Activated T-helper 2 cell treated with anti-CD3 and anti-CD28 coated beads, Interferon-gamma antibody, Interleukin-2, Interleukin-4, amounts not matched to agents 10 μg/mL and 5 μg/mL and 100 μg/mL, durations not matched to agents 14 hours and 24 hours and 36 hours (primary cell): ENCODE results near the gene ARL8A. TPM values are rescaled to one million over a fixed set of nuclear protein-coding genes. Genes with fewer than 3 reads are reported as not detected.
"Not testable (repeated sequence)": the region's sequence is repeated elsewhere in the genome, so short reads cannot be mapped to it uniquely, and the experiment has no call there.

Source experiments
- DNase-seq: peaks from one replicate; pipeline ENCODE4 v3.0.0; 2021; ENCODE audit warnings: low spot score
- H3K27ac Mint-ChIP-seq: one replicate; pipeline ENCODE4 v1.8.0; 2021; ENCODE audit warnings: mixed read lengths
- H3K27me3 Mint-ChIP-seq: one replicate; pipeline ENCODE4 v1.8.0; 2021; ENCODE audit warnings: low read depth, mixed read lengths
- H3K36me3 Mint-ChIP-seq: one replicate; pipeline ENCODE4 v1.8.0; 2021; ENCODE audit warnings: low read depth, mixed read lengths
- H3K4me1 Mint-ChIP-seq: one replicate; pipeline ENCODE4 v1.8.0; 2021; ENCODE audit warnings: low read depth, mixed read lengths
- H3K4me3 Mint-ChIP-seq: one replicate; pipeline ENCODE4 v1.8.0; 2021; ENCODE audit warnings: low read depth, mild to moderate bottlenecking, moderate library complexity, mixed read lengths
- H3K9me3 Mint-ChIP-seq: one replicate; pipeline ENCODE4 v1.8.0; 2021; ENCODE audit warnings: mixed read lengths
- intact Hi-C: fragments of 100-400 bp; cut with micrococcal nuclease; formaldehyde crosslinking; loops from one replicate; pipeline ENCODE4 v1.15.1; 2023
- total RNA-seq: library from RNA; stranded (reverse); gene quantifications from 2 replicates; pipeline ENCODE4 v1.2.3, GENCODE V29; 2022

Gene ARL8A
- total RNA-seq, 1 donor from 2014 or later: 64.7 TPM

- no peaks in the 10 kb centered on the region for H3K36me3 Mint-ChIP-seq
- intact Hi-C loops: no loop called here
- DNase-seq: peak; percentile 53
- no peaks in the 10 kb centered on the region for H3K9me3 Mint-ChIP-seq
- H3K27ac Mint-ChIP-seq: no peak overlapping the region
- peaks cover 12% of the 10 kb centered on the region for H3K4me1 Mint-ChIP-seq
- no peaks in the 10 kb centered on the region for H3K27me3 Mint-ChIP-seq
- no peak overlapping the region for H3K4me3 Mint-ChIP-seq
Observed at GRCh38 chr1:202184750-202185460, 40.4 kb upstream of the ARL8A start.

- no peaks in the 10 kb centered on the region for H3K27me3 Mint-ChIP-seq
- no peaks in the 10 kb centered on the region for H3K9me3 Mint-ChIP-seq
- no peak overlapping the region for H3K4me3 Mint-ChIP-seq
- intact Hi-C loops: no loop called here
- H3K36me3 Mint-ChIP-seq: no peaks in the 10 kb centered on the region
- no peak overlapping the region for H3K27ac Mint-ChIP-seq
- no peak for DNase-seq
- H3K4me1 Mint-ChIP-seq: peaks cover 15% of the 10 kb centered on the region
Observed at GRCh38 chr1:202182040-202182877, 37.7 kb upstream of the ARL8A start.

DNA sequence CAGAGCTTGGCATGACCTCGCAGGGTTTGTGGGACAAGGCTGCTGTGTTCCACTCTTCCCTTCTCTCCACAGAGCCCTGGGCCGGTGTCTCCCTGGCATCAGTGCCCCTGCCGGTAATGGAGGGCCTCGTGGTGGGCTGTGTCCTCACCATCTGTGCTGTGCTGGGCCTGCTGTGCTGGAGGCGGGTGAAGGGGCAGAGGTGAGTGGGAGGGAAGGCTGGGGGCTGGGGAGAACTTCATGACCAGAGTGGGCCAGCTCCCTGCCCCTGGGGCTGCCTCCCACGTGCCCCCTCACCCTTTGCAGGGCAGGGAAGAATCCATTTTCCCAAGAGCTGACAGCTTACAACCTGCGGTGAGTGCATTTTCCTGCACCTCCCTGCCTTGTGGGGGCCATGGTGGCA is 37.0 kb upstream of the ARL8A start:
- no peaks in the 10 kb centered on the region for H3K27me3 Mint-ChIP-seq
- DNase-seq: no peak
- no peaks in the 10 kb centered on the region for H3K9me3 Mint-ChIP-seq
- peaks cover 15% of the 10 kb centered on the region for H3K4me1 Mint-ChIP-seq
- H3K4me3 Mint-ChIP-seq: no peak overlapping the region
- intact Hi-C loops: no loop called here
- no peaks in the 10 kb centered on the region for H3K36me3 Mint-ChIP-seq
- H3K27ac Mint-ChIP-seq: no peak overlapping the region

GRCh38 chr1:202180751-202181139 is 36.2 kb upstream of the ARL8A start:
- H3K36me3 Mint-ChIP-seq, H3K27ac Mint-ChIP-seq, H3K4me3 Mint-ChIP-seq, DNase-seq, intact Hi-C loops, H3K9me3 Mint-ChIP-seq, H3K27me3 Mint-ChIP-seq: not testable (repeated sequence)
- peaks cover 15% of the 10 kb centered on the region for H3K4me1 Mint-ChIP-seq

DNA sequence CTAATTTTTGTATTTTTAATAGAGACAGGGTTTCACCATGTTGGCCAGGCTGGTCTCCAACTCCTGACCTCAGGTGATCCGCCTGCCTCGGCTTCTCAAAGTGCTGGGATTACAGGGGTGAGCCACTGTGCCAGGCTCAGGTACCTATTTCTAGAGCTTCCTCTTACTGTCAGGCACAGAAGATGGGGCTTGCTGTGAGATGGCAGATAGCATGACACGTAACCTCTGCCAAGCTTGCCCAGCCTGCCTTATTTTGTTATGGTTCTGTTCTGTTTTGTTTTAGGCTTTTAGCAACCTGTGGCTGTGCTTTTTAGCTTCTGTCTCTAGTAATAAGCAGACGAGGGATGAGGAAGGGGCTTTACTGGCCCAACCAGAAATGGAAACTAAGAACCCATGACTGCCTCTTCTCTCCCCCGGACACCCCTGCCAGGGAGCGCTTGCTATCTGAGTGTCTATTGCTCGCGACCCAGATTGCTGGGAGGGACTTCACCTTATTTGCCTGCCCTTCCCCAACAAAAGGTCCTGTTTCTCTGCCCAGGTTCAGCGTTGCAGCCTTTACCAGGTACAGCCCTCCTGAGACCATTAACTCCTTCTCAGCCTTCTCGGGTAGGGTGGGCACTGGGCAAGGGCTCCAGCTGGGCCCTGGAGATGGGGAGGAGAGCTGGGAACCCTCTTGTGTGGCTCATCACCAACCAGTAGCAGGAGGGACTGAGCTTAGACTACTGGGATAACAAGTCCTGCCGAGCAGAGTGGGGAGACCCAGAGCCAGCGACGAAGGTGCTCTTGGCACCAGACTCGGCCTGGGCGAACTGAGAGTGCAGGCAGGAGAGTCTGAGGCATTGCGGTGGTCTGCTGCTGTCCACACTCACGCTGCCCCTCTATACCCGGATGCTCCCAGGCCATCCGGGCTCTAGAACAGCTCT is 35.6 kb upstream of the ARL8A start:
- Mint-ChIP-seq H3K4me1 (peaks cover 15% of the 10 kb centered on the region), H3K4me3 (no peak overlapping the region), H3K9me3 (no peaks in the 10 kb centered on the region), H3K27ac (no peak overlapping the region), H3K36me3 (no peaks in the 10 kb centered on the region), H3K27me3 (no peaks in the 10 kb centered on the region)
- DNase-seq: no peak
- intact Hi-C loops: no loop called here

GRCh38 chr1:202176949-202177927 is 32.7 kb upstream of the ARL8A start:
- no peaks in the 10 kb centered on the region for H3K9me3 Mint-ChIP-seq
- no peak for DNase-seq
- intact Hi-C loops: no loop called here
- no peaks in the 10 kb centered on the region for H3K27me3 Mint-ChIP-seq
- H3K36me3 Mint-ChIP-seq: no peaks in the 10 kb centered on the region
- H3K27ac Mint-ChIP-seq: no peak overlapping the region
- peaks cover 3% of the 10 kb centered on the region for H3K4me1 Mint-ChIP-seq
- no peak overlapping the region for H3K4me3 Mint-ChIP-seq

DNA sequence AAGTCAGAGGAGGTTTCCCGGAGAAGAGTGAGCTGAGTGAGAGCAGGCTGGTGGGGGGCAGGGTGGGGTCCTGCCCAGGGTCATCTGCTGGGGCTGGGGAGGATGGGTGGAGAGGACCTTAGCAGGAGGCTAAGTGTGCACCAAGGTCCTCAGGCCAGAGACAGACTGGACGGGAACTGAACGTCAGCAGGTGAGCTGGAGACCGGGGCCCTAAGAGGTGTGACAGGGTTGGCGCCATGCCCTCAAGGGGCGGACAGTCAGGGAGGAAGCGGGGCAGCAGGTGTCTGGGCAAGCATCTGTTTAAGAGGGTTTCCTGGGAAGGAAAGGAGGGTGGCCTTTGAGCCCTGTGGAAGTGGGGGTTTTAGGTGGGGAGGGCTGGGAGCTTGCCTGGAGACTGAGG is 29.5 kb upstream of the ARL8A start:
- H3K36me3 Mint-ChIP-seq: no peaks in the 10 kb centered on the region
- H3K4me3 Mint-ChIP-seq: no peak overlapping the region
- intact Hi-C loops: no loop called here
- H3K27me3 Mint-ChIP-seq: no peaks in the 10 kb centered on the region
- H3K4me1 Mint-ChIP-seq: no peaks in the 10 kb centered on the region
- H3K27ac Mint-ChIP-seq: no peak overlapping the region
- H3K9me3 Mint-ChIP-seq: no peaks in the 10 kb centered on the region
- DNase-seq: no peak

DNA sequence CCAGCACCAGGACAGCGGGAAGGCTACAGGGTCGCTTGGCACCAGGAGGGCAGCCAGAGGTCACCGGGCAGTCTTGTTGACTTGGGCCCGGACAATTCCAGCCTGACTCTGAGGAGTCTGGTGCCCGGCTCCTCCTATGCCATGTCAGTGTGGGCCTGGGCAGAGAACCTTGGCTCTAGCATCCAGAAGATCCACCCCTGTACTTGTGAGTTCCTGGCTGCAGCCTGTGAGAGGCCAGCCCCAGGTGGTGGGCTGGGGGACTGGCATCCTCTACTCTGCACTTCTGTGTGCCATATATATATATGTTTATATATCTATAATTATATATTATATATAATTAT is 27.4 kb upstream of the ARL8A start:
- DNase-seq: no peak
- Mint-ChIP-seq H3K36me3 (no peaks in the 10 kb centered on the region), H3K4me3 (no peak overlapping the region), H3K4me1 (peaks cover 3% of the 10 kb centered on the region), H3K27me3 (no peaks in the 10 kb centered on the region), H3K9me3 (no peaks in the 10 kb centered on the region), H3K27ac (no peak overlapping the region)
- intact Hi-C loops: no loop called here

GRCh38 chr1:202171292-202172014 is 26.9 kb upstream of the ARL8A start:
- intact Hi-C loops: no loop called here
- H3K4me3 Mint-ChIP-seq: no peak overlapping the region
- no peak overlapping the region for H3K27ac Mint-ChIP-seq
- no peaks in the 10 kb centered on the region for H3K9me3 Mint-ChIP-seq
- peaks cover 7% of the 10 kb centered on the region for H3K4me1 Mint-ChIP-seq
- no peak for DNase-seq
- H3K36me3 Mint-ChIP-seq: no peaks in the 10 kb centered on the region
- H3K27me3 Mint-ChIP-seq: no peaks in the 10 kb centered on the region

DNA sequence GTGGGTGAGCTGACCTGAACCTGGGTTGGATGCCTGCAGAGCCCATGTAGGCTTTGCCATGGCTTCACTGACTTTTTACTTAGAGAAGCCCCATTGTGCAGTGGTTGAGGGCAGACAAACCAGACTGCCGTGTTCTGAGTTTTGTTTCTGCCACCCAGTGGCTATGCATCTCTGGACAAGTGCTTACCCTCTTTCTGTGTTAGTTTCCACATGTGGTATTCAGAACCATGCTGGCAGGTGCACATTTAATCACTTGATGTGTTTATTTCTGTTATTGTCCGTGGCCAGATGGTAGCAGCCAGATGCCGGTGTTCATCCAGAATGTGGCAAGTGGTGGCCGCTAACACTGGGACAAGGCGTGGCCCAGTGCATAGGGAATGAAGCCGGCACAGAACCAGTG is 26.2 kb upstream of the ARL8A start:
- intact Hi-C loops: no loop called here
- Mint-ChIP-seq H3K4me3 (no peak overlapping the region), H3K9me3 (no peaks in the 10 kb centered on the region), H3K27me3 (no peaks in the 10 kb centered on the region), H3K36me3 (no peaks in the 10 kb centered on the region), H3K4me1 (peaks cover 15% of the 10 kb centered on the region), H3K27ac (no peak overlapping the region)
- DNase-seq: no peak

- Mint-ChIP-seq H3K36me3 (peaks cover 6% of the 10 kb centered on the region), H3K27ac (no peak overlapping the region), H3K4me1 (peaks cover 29% of the 10 kb centered on the region), H3K27me3 (no peaks in the 10 kb centered on the region), H3K9me3 (no peaks in the 10 kb centered on the region), H3K4me3 (no peak overlapping the region)
- intact Hi-C loops: no loop called here
- DNase-seq: no peak
Observed at GRCh38 chr1:202168861-202169260, 24.3 kb upstream of the ARL8A start.
